Thoracic aorta (tissue), 2 donors: ENCODE results near the gene C3orf33. TPM values are rescaled to one million over a fixed set of nuclear protein-coding genes. Genes with fewer than 3 reads are reported as not detected.

ENCODE experiments used
- ATAC-seq: fragments of 150-250 bp; one replicate; pipeline ENCODE4 v1.8.0; 2017; ENCODE audit warnings: low read depth; ENCODE audit not compliant: insufficient number of reproducible peaks, low FRiP score
- DNase-seq: peaks from one replicate; pipeline ENCODE4 v3.0.0-alpha.2; 2020; ENCODE audit warnings: low spot score
- H3K27ac ChIP-seq, 2 donors: fragments of 200-600 bp; sonication (generic); 1 replicate in 1 of 2; 2 replicates in 1 of 2; pipeline ENCODE4 v1.5.1; 2016; ENCODE audit warnings: mild to moderate bottlenecking in 2 of 2, moderate library complexity in 2 of 2
- H3K27me3 ChIP-seq: fragments of 200-600 bp; sonication (generic); replicated peaks from 2 replicates; pipeline ENCODE4 v1.6.0; 2016; ENCODE audit warnings: mild to moderate bottlenecking; ENCODE audit not compliant: insufficient read depth
- H3K36me3 ChIP-seq: fragments of 200-600 bp; sonication (generic); one replicate; pipeline ENCODE4 v1.5.1; 2016
- H3K4me1 ChIP-seq, 2 donors: fragments of 200-600 bp; sonication (generic); 1 replicate in 1 of 2; 2 replicates in 1 of 2; pipeline versions ENCODE4 v1.5.1 to v1.6.0; 2016; ENCODE audit warnings: low read depth in 2 of 2, mild to moderate bottlenecking in 1 of 2; ENCODE audit not compliant: control insufficient read depth in 1 of 2
- H3K4me3 ChIP-seq: fragments of 200-600 bp; sonication (generic); 2 replicates; pipeline ENCODE4 v1.5.1; 2016; ENCODE audit warnings: mild to moderate bottlenecking
- H3K9me3 ChIP-seq: fragments of 200-600 bp; sonication (generic); 2 replicates; pipeline ENCODE4 v1.5.1; 2016
- total RNA-seq, 2 donors: library from RNA; depleted of rRNA; stranded (reverse); fragments of >200 nt; gene quantifications; one replicate each; pipeline versions ENCODE4 v1.1.0 to v1.2.3, GENCODE V29; 2016
- TF ChIP-seq, protein P1 (sequence below): fragments of 200-600 bp; sonication (generic); IDR thresholded peaks from one replicate; pipeline ENCODE4 v1.5.1; 2019; ENCODE audit warnings: antibody characterized with exemption

C3orf33 gene
- total RNA-seq, 2 donors from 2014 or later = 0.92 to 1.5 TPM

DNA sequence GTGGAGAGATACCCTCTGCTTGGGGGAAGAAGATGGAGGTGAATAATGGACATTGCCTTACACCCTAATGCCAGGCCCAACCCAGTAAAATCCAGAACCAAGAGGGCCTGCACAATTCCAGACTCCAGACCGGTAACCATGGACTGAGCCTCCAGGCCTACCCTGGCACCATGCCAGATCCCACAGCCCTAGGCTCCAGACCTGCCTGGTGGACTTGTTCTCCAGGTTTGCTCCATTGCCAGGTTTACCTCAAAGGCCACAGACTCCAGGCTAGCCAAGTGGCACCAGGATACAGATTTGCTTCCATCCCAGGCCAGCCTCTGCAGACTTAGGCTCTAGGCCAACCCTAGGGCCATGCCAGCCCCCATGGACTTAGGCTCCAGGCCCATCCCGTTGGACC lies 75.2 kb downstream of the C3orf33 start:
- Histone ChIP-seq H3K9me3 (no peaks in the 10 kb centered on the region), H3K27ac (no peak overlapping the region), H3K36me3 (no peaks in the 10 kb centered on the region), H3K4me3 (no peak overlapping the region), H3K27me3 (no peaks in the 10 kb centered on the region), H3K4me1 (no peaks in the 10 kb centered on the region)
- no peak for DNase-seq
- no peak for ATAC-seq
- TF ChIP-seq, protein P1, sequence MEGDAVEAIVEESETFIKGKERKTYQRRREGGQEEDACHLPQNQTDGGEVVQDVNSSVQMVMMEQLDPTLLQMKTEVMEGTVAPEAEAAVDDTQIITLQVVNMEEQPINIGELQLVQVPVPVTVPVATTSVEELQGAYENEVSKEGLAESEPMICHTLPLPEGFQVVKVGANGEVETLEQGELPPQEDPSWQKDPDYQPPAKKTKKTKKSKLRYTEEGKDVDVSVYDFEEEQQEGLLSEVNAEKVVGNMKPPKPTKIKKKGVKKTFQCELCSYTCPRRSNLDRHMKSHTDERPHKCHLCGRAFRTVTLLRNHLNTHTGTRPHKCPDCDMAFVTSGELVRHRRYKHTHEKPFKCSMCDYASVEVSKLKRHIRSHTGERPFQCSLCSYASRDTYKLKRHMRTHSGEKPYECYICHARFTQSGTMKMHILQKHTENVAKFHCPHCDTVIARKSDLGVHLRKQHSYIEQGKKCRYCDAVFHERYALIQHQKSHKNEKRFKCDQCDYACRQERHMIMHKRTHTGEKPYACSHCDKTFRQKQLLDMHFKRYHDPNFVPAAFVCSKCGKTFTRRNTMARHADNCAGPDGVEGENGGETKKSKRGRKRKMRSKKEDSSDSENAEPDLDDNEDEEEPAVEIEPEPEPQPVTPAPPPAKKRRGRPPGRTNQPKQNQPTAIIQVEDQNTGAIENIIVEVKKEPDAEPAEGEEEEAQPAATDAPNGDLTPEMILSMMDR = no peak

DNA sequence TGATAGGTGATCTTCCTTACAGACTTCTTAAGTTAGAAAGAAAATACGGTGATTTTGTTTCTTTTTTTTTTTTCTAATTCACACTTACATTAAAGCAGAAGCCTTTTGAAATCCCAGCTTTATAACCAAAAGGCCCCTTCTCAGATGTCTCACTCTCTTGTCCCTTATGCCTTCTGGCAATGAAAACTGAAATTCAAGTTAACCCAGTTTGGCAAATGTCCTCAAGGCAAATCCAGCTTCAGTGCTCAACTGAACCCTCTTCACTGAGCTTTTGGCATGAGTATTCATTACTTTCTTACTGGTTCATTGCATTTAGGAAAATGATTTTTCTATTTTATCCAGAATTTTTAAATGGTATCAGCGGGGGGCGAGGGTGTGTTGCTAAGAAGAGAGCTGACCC lies 78.2 kb downstream of the C3orf33 start:
- Histone ChIP-seq H3K36me3 (no peaks in the 10 kb centered on the region), H3K27me3 (no peaks in the 10 kb centered on the region), H3K27ac (no peak overlapping the region), H3K9me3 (no peaks in the 10 kb centered on the region), H3K4me3 (no peak overlapping the region), H3K4me1 (no peaks in the 10 kb centered on the region)
- ATAC-seq (no peak), DNase-seq (no peak)
- TF ChIP-seq, protein P1 = no peak

DNA sequence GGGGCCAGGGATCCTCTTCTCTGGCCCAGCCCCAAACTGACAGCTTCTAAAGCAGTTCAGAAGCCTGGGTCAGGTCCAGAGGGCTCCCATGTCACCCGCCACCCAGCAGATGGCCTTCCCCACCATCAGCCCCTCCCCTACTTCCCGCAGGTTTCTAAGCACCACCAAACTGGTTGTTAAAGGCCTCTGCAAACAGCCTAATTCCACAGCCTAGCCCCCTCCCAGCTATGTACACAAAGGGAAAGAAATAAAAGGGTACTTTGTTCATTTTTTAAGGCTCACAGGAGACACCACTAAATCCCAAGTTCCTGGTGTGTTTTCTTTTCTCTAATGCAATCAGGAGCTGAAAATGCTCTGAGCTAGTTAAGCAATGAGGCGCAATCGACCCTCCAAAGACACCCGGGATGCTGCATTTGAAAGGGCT lies 91.8 kb downstream of the C3orf33 start:
- Histone ChIP-seq H3K4me3 (no peak overlapping the region), H3K4me1 (no peaks in the 10 kb centered on the region), H3K27me3 (no peaks in the 10 kb centered on the region), H3K27ac (no peak overlapping the region), H3K36me3 (no peaks in the 10 kb centered on the region), H3K9me3 (peaks cover 11% of the 10 kb centered on the region)
- TF ChIP-seq, protein P1 = no peak
- ATAC-seq (no peak), DNase-seq (no peak)

Other genes starting within 250 kb of the C3orf33 start
- gene PLCH1, start 61.2 kb downstream of the C3orf33 start, total RNA-seq = under 1 TPM in 1 of 2 donors, not detected in 1; 0.28 TPM
- gene SLC33A1, start 48.1 kb upstream of the C3orf33 start, total RNA-seq = 10 to 100 TPM; 27.3 to 30.7 TPM
- gene GMPS, start 64.4 kb upstream of the C3orf33 start, total RNA-seq = 10 to 100 TPM; 30.2 to 31.8 TPM